ENCODE data around the gene MICAL1. TPM values are rescaled to one million over a fixed set of nuclear protein-coding genes. Genes with fewer than 3 reads are reported as not detected.

The MICAL1 gene
- total and polyA plus RNA-seq, 10 of the 15 experiments (the other 5 are each of a cell fraction or from before 2014, with no cell fraction given), result 0.32 to 71.6 (median 45.3) TPM

DNA sequence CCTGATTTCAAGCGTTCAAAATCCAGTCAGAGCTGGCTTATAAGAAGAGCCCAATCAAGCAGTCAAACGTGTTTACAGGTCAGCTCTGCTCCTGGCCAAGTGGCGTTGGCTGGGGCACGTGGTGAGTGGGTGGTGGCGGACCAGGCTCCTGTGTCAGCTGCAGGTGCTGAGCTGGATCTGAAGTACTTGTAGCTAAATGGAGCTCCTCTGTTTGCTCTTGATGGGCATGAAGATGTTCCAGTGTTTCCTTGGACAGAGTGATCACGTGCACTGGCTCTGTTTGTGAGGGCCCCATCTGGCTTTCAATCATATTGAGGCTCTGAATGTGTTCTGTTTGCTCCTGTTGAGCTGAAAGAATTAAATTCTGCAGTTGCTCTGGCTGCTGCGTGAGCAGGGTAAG is 10.2 kb upstream of the MICAL1 start:
- Histone ChIP-seq H3K9me3 (replicated peaks; ENCODE audit: control insufficient read depth, insufficient read depth, low read length) (no peaks in the 10 kb centered on the region; the same call in 1 of the 3 replicates), H3K36me3 (ENCODE audit: control insufficient read depth in 2 of 2, insufficient read depth in 2 of 2, low read length in 1 of 2) (peaks cover 13 to 33% of the 10 kb centered on the region in 2 experiments), H3K27ac (ENCODE audit: control insufficient read depth, insufficient read depth) (no peak overlapping the region), H3K79me2 (ENCODE audit: control insufficient read depth, insufficient read depth, low read length) (peaks cover 10% of the 10 kb centered on the region), H3K4me2 (ENCODE audit: control insufficient read depth, insufficient read depth) (no peak overlapping the region), H3K9ac (ENCODE audit: control insufficient read depth, insufficient read depth, low read length) (no peak overlapping the region), H3K27me3 (replicated peaks in 1 of 2; ENCODE audit: control insufficient read depth in 2 of 2, insufficient read depth in 2 of 2, low read length in 1 of 2) (no peaks in the 10 kb centered on the region), H3K4me3 (no peak overlapping the region), H2AFZ (ENCODE audit: control insufficient read depth, low read depth, low read length) (no peak overlapping the region), H3K4me1 (ENCODE audit: control insufficient read depth, insufficient read depth, low read length) (no peaks in the 10 kb centered on the region; the same call in none of the 2 replicates), H4K20me1 (ENCODE audit: control insufficient read depth, insufficient read depth) (no peaks in the 10 kb centered on the region; the same call in 1 of the 2 replicates)
- TF ChIP-seq ZBTB33 (IDR thresholded peaks at IDR 0.05) (peak; percentile 51; the same call in 1 of the 2 replicates), GABPA (IDR thresholded peaks at IDR 0.05; ENCODE audit: low read depth) (no peak)
- ChIA-PET POLR2A (interaction anchor here (1.0 to 13.1 kb wide), 3 partner anchors 9 to 17 kb away, joined by 3 to 132 read pairs (median 3); partner anchors contain the start of gene ZBTB24), SMC1A (ENCODE audit: uncharacterized antibody, unreplicated experiment) (interaction anchor here (1.2 to 3.5 kb wide), 4 partner anchors 9 to 24 kb away, joined by 5 to 11 read pairs (median 8); partner anchors contain the start of genes MICAL1 and ZBTB24), CTCF (interaction anchor here (1.0 to 1.2 kb wide), 2 partner anchors 14 to 278 kb away, joined by 3 to 4 read pairs; no protein-coding TSS in a partner anchor), RAD21 (ENCODE audit: unreplicated experiment) (interaction anchor here (1.4 to 4.0 kb wide), 2 partner anchors 13 to 24 kb away, joined by 3 to 23 read pairs; no protein-coding TSS in a partner anchor)
- ATAC-seq (peak; percentile 32; the same call in 1 of the 3 replicates), DNase-seq (ENCODE audit: low read depth, low spot score) (no peak), FAIRE-seq (no peak)
- WGBS (ENCODE audit: insufficient coverage, insufficient replicate concordance, low lambda C conversion rate, missing lambda C conversion rate), result 74% methylated on average over 7 of the region's 7 CpGs
- BruUV-seq (replicated peaks), result no TSS peak
- in situ Hi-C loops (cut with MboI) (no loop called here), intact Hi-C loops (cut with micrococcal nuclease; ENCODE audit: unreplicated experiment) (no loop called here)

Data from GM12878 (cell line).